ENCODE results near the gene PARP3.
"Not testable (repeated sequence)": the region's sequence is repeated elsewhere in the genome, so short reads cannot be mapped to it uniquely, and the experiment has no call there.

DNA sequence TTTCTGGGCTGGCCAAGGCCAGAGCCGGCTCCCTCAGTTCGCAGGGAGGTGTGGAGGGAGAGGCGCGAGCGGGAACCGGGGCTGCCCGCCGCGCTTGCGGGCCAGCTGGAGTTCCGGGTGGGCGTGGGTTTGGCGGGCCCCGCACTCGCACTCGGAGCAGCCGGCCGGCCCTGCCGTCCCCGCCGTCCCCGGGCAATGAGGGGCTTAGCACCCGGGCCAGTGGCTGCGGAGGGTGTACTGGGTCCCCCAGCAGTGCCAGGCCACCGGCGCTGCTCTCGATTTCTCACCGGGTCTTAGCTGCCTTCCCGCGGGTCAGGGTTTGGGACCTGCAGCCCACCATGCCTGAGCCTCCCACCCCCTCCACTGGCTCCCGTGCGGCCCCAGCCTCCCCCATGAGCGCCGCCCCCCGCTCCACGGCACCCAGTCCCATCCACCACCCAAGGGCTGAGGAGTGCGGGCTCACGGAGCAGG, 48.4 kb downstream of the PARP3 start:
- TF ChIP-seq, protein P1, sequence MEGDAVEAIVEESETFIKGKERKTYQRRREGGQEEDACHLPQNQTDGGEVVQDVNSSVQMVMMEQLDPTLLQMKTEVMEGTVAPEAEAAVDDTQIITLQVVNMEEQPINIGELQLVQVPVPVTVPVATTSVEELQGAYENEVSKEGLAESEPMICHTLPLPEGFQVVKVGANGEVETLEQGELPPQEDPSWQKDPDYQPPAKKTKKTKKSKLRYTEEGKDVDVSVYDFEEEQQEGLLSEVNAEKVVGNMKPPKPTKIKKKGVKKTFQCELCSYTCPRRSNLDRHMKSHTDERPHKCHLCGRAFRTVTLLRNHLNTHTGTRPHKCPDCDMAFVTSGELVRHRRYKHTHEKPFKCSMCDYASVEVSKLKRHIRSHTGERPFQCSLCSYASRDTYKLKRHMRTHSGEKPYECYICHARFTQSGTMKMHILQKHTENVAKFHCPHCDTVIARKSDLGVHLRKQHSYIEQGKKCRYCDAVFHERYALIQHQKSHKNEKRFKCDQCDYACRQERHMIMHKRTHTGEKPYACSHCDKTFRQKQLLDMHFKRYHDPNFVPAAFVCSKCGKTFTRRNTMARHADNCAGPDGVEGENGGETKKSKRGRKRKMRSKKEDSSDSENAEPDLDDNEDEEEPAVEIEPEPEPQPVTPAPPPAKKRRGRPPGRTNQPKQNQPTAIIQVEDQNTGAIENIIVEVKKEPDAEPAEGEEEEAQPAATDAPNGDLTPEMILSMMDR (IDR thresholded peaks at IDR 0.05) = not testable (repeated sequence)
- TF ChIP-seq POLR2AphosphoS5 (IDR thresholded peaks at IDR 0.05) = not testable (repeated sequence)

Measured in prostate gland (tissue), 2 donors.